HG02943 (cell line): ENCODE measurements around the gene PLEKHJ1.
"Not testable (repeated sequence)": the region's sequence is repeated elsewhere in the genome, so short reads cannot be mapped to it uniquely, and the experiment has no call there.

Experiments used
- ATAC-seq: cut with Tn5 transposase; IDR thresholded peaks from one replicate; pipeline ENCODE4 v1.9.1; 2021; ENCODE audit warnings: mild to moderate bottlenecking, low read depth, moderate library complexity; ENCODE audit not compliant: unreplicated experiment

The PLEKHJ1 gene

GRCh38 chr19:2201473-2202148 is 34.5 kb downstream of the PLEKHJ1 start:
- no peak for ATAC-seq

DNA sequence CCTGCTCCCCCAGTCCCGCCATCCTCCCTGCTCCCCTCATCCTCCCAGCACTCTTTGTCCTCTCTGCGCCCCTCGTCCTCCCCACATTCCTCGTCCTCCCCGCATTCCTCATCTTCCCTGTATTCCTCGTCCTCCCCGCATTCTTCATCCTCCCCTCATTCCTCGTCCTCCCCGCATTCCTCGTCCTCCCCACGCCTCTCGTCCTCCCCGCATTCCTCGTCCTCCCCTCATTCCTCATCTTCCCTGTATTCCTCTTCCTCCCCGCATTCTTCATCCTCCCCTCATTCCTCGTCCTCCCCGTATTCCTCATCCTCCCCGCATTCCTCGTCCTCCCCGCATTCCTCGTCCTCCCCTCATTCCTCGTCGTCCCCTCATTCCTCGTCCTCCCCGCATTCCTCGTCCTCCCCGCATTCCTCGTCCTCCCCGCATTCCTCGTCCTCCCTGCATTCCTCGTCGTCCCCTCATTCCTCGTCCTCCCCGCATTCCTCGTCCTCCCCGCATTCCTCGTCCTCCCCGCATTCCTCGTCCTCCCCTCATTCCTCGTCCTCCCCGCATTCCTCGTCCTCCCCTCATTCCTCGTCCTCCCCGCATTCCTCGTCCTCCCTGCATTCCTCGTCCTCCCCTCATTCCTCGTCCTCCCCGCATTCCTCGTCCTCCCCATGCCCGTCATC is 35.4 kb downstream of the PLEKHJ1 start:
- ATAC-seq: not testable (repeated sequence)

- ATAC-seq: no peak
Measured at GRCh38 chr19:2199861-2200623, 36.1 kb downstream of the PLEKHJ1 start.

GRCh38 chr19:2199215-2199614 is 36.9 kb downstream of the PLEKHJ1 start:
- ATAC-seq: no peak

- ATAC-seq: no peak
Measured at GRCh38 chr19:2198317-2198716, 37.8 kb downstream of the PLEKHJ1 start.

- no peak for ATAC-seq
Measured at GRCh38 chr19:2197270-2197669, 38.9 kb downstream of the PLEKHJ1 start.

GRCh38 chr19:2195914-2196313 is 40.2 kb downstream of the PLEKHJ1 start:
- no peak for ATAC-seq

GRCh38 chr19:2195361-2195760 is 40.8 kb downstream of the PLEKHJ1 start:
- ATAC-seq: no peak

- no peak for ATAC-seq
Measured at GRCh38 chr19:2194513-2195078, 41.5 kb downstream of the PLEKHJ1 start.

DNA sequence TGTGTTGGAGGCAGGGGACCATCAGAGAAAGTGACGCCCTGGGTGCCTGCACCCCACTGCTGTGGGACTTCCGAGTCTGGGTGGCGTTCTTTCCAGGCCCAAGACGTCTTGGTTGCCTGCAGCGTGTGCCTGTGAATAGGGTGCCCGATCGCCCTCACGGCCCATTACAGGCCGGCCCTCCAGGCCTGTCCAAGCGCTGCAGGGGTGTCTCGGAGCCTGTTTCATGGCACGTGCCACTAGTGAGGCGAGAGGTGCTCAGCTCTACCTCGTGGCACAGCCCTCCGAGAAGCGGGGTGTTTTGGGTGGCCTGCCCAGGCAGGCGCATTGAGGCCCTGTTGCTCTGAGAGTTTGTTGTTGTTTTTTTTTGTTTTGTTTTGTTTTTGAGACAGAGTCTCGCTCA is 42.3 kb downstream of the PLEKHJ1 start:
- no peak for ATAC-seq

DNA sequence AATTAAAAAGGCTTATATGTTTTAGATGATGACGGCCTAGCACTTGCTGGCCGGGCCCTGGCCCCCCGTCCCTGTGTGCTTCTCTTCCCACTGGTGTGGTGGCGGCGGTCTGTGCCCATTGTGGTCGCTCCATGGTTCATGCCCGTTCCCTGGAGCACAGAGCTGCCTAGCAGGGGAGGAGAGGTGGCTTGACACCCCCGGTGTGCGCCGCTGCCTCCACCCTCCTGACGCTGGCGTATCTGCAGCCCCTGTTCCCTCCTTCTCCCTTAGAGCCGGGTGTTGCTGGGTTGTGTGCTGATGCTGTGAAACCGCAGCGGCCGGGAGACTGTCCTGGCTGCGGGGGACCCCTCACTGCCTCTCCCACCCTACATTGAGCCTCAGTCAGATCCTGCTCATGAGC is 43.3 kb downstream of the PLEKHJ1 start:
- no peak for ATAC-seq

GRCh38 chr19:2191456-2192310 is 44.4 kb downstream of the PLEKHJ1 start:
- ATAC-seq: no peak

GRCh38 chr19:2190848-2191455 is 45.2 kb downstream of the PLEKHJ1 start:
- no peak for ATAC-seq

GRCh38 chr19:2189880-2190279 is 46.2 kb downstream of the PLEKHJ1 start:
- ATAC-seq: no peak

GRCh38 chr19:2188708-2189385 is 47.3 kb downstream of the PLEKHJ1 start:
- no peak for ATAC-seq

GRCh38 chr19:2187159-2187558 is 49.0 kb downstream of the PLEKHJ1 start:
- no peak for ATAC-seq

DNA sequence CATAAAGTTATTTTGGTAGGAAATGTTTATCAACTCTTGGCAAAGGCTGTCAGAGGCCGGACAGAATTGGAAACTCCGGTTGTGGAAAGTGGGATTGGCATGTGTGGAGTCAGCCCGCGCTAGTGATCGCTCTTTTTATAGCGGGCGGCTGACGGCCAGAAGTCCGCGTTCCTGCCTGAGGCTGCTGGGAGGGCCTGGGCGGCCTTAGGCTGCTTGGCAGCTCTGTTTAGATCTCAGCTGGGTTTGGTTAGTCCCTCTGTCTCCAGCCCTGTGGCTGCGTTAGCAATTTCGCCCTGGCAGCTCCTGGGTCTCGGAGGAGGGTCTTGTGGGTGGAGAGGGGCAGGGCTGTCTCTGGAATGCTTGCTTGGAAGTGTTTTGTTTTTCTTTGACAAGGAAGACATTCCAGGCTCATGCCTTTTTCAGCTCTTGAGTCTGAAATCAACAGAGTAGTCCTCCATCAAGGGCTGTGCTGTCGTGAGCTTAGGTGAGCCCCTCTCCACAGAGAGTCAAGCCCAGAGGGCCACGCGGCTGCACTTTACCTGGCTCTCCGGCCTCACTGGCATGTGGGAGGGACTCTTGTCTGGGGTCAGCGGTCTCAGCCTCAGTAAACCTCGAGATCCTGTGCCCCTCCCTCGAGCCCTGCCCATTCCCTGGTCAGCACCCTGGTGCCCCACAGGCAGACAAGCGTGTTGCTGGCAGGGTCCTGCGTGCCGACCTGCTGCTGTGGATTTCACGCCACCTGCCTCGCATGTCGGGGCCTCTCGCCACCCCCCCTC is 49.9 kb downstream of the PLEKHJ1 start:
- ATAC-seq: no peak

DNA sequence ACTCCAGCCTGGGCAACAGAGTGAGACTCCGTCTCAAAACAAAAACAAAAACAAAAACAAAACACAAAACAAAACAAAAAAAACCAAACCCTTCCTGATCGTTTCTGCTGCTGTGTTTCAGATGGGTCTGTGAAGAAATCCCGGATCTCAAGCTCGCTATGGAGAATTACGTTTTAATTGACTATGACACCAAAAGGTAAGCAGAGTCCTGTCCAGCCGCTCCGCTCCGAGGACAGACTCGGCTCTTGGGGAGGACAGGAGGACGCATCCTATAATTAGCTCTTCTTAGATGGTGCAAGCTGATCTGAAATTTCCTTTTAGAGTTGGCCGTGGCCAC is 50.4 kb downstream of the PLEKHJ1 start:
- no peak for ATAC-seq
